GM19438 (cell line): ENCODE results near the gene GPALPP1.
"Not testable (repeated sequence)": the region's sequence is repeated elsewhere in the genome, so short reads cannot be mapped to it uniquely, and the experiment has no call there.

Experiments used
- ATAC-seq: cut with Tn5 transposase; IDR thresholded peaks from one replicate; pipeline ENCODE4 v1.9.1; 2021; ENCODE audit warnings: low read depth; ENCODE audit not compliant: unreplicated experiment

The GPALPP1 gene

DNA sequence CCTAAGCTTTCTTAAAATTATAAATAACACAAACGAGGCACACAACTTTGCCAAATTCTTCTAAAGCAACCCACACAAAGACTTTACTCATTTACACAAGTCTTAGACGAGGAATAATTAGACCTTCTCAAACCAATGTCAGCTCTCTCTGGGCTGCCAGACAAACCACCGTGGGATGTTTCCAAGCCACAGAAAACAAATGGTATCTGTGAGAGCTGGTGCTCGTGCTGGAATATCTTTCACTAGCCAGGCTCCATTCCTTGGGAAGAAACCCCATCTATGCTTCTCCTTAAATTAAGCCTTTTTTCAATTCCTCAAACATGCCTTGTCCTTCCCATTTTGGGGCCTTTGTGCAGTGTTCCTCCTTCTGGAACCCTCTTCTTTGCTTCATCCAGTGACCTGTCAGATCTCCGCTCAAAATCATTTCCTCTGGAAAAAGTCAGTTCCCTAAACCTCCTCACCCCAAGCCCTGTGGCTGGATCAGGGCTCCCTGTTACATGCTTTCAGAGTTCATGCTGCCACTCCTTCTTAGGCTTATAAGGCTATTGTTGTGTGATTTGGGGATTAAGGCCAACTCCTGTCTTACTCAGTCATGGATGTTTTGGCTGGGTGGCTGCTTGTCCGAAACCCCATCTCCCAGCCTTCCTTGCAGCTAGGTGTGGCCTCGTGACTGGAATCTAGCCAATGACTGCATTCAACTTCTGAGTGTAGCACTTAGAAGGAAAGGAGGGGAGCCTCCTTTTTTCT lies 66.7 kb downstream of the GPALPP1 start:
- ATAC-seq: no peak

DNA sequence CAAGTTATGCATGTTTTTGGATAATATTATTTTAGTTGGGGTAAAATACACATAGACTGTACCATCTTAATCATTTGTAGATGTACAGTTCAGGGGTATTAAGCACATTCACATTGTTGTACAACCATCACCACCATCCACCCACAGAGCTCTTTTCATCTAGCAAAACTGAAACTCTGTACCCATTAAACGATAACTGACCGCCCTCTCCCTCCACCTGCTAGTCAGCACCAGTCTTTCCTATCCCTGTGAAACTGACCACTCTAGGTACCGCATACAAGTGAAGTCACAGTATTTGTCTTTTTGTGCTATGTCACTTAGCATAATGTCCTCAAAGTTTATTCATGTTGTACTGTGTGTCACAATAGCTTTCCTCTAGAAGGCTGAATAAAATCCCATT lies 70.7 kb downstream of the GPALPP1 start:
- ATAC-seq: no peak

DNA sequence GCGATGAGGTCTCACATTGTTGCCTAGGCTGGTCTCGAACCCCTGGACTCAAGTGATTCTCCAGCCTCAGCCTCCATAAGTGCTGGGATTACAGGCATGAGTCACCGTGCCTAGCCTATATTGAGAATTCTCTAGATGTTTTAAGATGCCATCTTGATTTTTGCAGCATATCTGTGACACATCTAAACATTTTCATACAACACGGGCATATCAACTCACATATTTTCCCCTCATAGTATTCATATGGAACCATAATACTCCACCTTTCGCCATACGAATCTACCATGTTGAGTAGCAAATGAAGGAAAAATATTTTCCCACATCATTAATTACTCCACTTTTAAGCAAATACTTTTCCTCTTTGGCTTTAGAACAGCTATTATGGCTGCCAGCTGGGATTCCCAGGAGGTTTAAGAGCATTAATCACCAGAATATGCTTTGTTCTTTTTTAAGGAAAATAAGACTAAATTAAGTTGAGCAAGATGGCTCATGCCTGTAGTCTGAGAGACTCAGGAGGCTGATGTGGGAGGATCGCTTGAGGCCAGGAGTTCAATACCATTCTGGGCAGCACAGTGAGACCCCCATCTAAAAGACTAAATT lies 74.0 kb downstream of the GPALPP1 start:
- no peak for ATAC-seq

DNA sequence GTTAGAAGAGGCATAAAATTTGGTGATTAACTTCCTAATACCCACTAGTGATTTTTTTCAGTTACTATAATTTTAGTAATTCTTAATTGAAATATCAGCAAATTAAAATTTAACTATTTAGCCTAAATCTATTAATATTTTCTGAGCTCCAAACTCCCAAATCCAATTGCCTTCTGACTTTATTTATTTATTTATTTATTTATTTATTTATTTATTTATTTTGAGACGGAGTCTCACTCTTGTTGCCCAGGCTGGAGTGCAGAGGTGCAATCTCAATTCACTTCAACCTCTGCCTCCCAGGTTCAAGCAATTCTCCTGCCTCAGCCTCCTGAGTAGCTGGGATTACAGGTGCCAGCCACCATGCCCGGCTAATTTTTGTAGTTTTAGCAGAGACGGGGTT lies 74.6 kb downstream of the GPALPP1 start:
- not testable (repeated sequence) for ATAC-seq

DNA sequence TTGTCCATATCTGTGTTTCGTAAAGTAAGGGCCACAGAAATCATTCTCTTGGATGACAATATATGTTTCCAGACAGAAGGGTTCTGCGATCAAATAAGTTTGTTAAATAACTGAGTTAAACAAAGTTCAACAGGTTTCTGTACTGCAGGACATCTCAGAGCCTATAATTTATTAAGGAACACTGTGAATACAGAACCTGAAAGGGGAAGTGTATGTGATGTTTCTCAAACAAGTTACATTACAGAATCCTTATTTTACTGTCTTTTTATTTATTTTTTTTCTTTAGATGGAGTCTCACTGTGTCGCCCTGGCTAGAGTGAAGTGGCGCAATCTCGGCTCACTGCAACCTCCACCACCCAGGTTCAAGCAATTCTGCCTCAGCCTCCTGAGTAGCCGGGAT lies 75.6 kb downstream of the GPALPP1 start:
- no peak for ATAC-seq

DNA sequence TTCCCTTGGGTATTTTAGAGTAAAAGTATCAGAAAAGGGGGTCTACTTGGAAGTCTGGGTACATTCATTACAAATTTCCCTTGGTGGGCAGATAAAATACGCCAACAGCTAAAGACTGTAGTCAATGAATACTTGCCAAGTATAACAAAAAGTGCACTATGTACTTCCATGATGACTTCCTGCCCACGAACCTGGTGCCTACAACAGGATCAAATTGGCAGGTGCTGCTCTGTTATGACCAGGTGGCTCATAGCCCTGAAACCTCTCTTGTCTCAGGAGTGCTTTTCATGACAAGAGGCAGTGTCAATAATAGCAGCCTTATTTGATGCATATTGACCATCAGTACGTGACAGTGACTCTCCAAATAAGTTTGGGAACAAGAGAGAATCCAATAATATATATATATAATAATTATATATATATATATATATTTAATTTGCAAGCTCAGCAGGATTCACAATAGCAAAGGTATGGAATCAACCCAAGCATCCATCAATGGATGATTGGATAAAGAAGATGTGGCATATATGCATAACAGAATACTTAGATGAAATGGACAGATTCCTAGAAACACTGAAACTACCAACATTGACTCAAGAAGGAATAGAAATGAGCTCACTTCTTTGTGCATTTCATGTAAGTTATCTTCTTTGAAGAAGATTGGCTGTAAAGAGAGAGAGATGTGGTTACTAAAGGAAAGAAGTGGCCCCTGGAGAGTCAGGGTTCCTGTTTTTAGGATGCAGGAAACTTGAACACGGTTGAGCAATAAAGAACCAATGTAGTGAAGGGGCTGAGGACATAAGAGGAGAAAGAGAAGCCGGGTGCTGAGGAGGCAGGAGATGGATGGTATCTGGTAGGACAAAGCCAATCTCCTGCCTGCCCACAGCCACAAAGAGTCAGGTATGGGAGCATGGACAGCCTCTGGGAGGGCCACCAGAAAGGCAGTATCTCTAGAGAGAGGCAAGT lies 79.0 kb downstream of the GPALPP1 start:
- no peak for ATAC-seq

DNA sequence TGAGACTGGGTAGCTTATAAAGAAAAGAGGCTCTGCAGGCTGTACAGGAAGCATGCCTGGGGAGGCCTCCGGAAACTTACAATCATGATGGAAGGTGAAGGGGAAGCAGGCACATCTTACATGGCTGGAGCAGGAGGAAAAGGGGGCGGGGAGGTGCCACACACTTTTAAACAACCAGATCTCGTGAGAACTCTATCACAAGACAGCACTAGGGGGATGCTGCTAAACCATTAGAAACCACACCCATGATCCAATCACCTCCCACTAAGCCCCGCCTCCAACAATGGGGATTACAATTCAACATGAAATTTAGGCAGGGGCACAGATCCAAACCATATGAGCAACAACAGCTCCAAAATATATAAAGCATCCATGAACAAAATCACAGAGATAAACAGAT lies 84.5 kb downstream of the GPALPP1 start:
- ATAC-seq: no peak

DNA sequence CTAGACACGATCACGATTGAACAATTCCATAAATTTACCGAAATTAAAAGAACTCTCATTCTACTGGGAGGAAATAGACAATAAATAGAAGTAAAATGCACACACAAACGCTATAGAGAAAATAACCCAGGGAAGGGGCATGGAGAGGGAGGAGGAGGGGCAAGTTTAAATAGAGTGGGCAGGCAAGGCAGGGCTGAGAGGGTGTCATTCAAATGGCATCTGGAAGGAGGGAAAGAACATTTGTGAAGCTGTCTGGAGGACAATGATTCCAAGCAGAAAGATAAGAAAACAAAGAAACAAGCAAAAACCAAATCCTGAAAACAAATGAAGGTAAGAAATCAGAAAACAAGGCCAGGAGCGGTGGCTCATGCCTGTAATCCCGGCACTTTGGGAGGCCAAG lies 85.4 kb downstream of the GPALPP1 start:
- no peak for ATAC-seq

DNA sequence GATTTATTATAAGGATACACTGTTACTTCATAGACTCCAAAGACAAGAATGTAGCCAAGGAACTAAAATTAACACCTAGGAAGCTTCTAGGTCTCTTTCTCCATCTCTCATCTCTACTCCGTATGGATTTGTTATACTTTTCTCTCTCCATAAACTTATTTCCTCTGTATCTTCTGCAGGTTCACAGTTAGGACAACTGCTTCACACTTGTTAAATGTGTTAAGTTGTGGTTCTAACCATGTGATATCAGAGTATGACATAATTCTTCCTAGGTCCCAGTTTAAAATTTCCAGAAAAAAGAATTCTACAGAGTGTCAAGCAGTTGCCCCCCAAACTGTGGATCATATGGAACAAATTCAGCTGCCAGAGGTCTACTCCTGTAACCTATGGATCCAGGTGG lies 88.7 kb downstream of the GPALPP1 start:
- no peak for ATAC-seq
